HepG2 (cell line): ENCODE results near the gene SPRR3.

Source experiments
- CTCF ChIP-seq: sonication (generic); formaldehyde crosslinking; IDR thresholded peaks from 2 replicates; pipeline ENCODE4 v1.5.0; 2020; ENCODE audit warnings: mild to moderate bottlenecking, missing genetic modification reagents, moderate library complexity
- ETV6 ChIP-seq: sonication (generic); formaldehyde crosslinking; conservative IDR thresholded peaks from 2 replicates; pipeline ENCODE4 v1.4.0; 2020; ENCODE audit warnings: missing genetic modification reagents
- PHF21A ChIP-seq: sonication (generic); formaldehyde crosslinking; IDR thresholded peaks from 2 replicates; pipeline ENCODE4 v1.5.0; 2020; ENCODE audit warnings: mild to moderate bottlenecking, missing genetic modification reagents
- RBM39 ChIP-seq: fragments of 200-400 bp; formaldehyde crosslinking; IDR thresholded peaks from one replicate; pipeline ENCODE4 v1.6.1; 2018; ENCODE audit warnings: antibody characterized with exemption, mild to moderate bottlenecking, low read depth, low read length; ENCODE audit not compliant: poor library complexity, severe bottlenecking
- SIN3A ChIP-seq: IDR thresholded peaks from 2 replicates; pipeline ENCODE4 v1.6.1; 2011; ENCODE audit warnings: low read depth, mild to moderate bottlenecking, control low read depth, low read length, borderline replicate concordance

DNA sequence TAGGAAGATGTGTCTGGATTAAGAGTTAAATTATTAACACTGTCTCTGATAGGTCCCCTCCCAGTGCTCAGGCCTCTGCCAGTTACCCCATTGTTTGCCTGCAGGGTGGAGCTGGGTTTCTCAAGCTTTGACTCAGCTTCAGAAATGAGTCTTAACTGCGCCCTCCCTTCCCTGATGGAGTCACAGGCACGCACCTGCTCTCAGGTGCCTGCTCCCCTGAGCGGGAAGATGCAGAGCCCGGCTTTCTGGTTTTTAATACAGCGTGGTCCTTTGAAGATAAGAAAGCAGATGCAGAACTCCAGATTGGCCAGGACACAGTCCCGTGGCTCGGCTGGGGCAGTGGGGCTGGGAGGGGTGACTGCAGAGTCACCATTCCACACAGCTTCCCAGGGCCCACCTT, 34.3 kb upstream of the SPRR3 start:
- TF ChIP-seq CTCF (CRISPR knock-in tag), result no peak
- no peak for TF ChIP-seq ETV6
- TF ChIP-seq RBM39, result no peak
- TF ChIP-seq PHF21A (CRISPR knock-in tag), result no peak
- no peak for TF ChIP-seq SIN3A
